NCI-H1092 (cell line): ENCODE measurements around the gene GBF1.
A peak's percentile ranks its signal among the peaks of the same experiment; 100 is the strongest.
"Not testable (repeated sequence)": the region's sequence is repeated elsewhere in the genome, so short reads cannot be mapped to it uniquely, and the experiment has no call there.

ENCODE experiments used
- DNase-seq: peaks from one replicate; lab custom pipeline; 2025; lab: John Stamatoyannopoulos, UW

Gene GBF1

GRCh38 chr10:102231357-102232318 is 13.7 kb upstream of the GBF1 start:
- no peak for DNase-seq

- no peak for DNase-seq
These were observed 11.3 kb upstream of the GBF1 start for GRCh38 chr10:102233997-102234396.

DNA sequence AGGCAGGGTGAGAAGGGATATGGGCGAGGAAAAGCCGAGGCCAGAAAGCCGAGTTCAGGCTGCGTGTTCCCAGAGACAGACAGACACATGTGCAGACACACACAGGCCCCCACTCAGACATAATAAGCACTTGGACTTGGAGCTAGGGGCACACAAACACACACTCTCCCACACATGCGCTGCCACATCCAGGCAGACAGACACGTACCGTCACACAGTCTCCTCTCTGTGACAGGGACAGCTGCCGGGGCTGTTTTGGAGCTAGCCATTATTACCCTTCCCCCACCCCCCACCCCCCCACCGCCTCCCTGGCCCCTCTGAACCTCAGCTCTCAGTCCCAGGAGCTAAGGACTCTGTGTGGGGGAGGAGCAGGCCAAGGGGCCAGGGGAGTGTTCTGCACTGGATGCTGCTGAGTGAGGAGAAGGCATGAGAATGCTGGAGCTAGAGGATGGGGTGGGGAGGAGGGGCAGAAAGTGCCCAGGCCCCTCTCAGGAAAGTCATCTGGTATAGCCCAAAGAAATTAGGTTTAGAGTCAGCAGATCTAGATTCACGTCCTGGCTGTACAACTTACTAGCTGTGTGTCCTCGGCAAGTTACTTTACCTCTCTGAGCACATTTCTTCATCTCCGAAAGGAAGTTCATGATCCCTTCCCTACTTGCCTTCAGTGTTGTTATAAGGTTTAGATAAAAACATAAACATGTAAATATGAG is 10.3 kb upstream of the GBF1 start:
- no peak for DNase-seq

GRCh38 chr10:102235598-102235920 is 9.8 kb upstream of the GBF1 start:
- DNase-seq = no peak

DNA sequence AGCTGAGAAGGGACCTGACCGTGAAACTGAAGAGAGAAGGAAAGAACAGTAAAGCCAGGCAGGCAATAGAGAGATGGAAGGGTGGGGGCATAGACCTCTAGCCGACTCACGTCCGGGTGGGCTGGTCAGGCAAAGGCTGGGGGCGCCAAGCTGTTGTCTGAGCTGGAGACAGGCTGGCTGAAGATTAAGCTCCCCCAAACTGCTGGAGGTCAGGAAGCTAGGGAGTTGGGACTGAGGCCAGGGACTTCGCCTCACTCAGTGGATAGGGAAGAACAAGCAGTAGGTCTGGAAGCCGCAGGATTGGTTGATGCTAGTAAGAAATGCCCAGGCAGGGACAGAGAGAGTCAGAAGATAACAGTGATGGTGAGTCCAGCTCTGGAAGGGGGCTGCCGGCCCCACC is 9.3 kb upstream of the GBF1 start:
- no peak for DNase-seq

DNA sequence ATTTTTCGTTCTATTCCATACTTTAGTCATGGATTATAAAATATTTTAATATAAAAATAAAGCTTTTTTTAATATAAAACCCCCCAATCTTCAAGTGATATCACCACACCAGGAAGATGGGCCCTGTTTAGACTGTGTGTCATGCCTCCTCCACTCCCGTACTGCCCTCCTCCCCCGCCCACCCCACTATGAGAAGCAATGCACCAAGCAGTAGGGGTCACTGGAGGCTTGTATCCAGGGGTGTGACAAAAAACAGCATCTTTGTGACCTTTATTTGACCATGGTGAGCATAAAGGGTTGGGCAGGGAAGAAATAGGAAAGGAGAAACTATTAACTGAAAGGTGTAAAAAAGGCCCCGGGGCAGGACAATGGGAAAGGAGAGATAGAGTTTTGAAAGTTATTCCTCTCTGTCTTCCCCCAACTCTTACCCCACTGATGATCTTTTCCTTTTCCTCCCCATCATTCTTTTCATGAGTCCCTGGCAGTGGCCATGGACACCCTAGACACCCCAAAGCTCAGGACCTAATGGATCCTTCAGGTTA is 7.5 kb upstream of the GBF1 start:
- DNase-seq = no peak

GRCh38 chr10:102240467-102241031 is 4.8 kb upstream of the GBF1 start:
- DNase-seq = no peak

GRCh38 chr10:102241032-102241443 is 4.3 kb upstream of the GBF1 start:
- DNase-seq = no peak

GRCh38 chr10:102241444-102242117 is 3.8 kb upstream of the GBF1 start, which contains the start of gene PITX3:
PITX3 (minus strand) TSS chr10:102241512; CDS start chr10:102232080, 9,432 bp downstream.
- DNase-seq = peak; percentile 45

- DNase-seq = no peak
These were observed 3.2 kb upstream of the GBF1 start for GRCh38 chr10:102242118-102242485.

DNA sequence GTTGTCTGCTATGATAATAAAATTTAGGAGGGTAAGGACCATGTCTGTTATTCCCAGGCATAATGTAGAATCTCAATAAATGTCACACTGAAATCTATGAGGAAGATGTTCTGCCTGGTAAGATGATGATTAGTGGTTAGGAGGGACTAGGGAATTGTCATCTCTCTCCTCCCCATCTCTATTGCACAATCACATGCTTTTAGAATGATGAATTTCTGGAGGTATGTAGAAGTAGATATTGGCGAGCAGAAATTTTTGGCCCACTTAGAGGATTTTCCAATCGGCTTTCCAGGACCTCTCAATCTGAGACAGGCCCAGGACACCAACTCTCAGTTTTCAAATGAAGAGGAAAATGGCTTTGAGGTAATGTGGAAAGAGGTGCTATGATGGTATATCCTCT is 2.0 kb upstream of the GBF1 start:
- DNase-seq = no peak

DNA sequence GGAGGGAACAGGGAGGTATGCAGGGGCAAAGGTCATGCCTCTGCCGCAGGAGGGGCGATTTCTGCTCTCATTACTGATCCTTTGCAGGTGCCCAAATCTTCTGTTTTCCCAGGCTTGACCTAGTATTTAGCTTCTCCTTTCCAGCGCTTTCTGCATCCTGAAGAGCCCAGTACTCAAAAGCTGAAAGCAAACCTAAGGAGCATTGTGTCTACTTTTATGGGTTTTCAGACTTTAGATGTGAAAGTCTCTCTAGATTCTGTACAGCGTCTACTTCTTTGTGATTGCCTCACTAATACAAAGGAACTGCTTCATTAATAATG is 560 bp downstream of the GBF1 start:
- no peak for DNase-seq

DNA sequence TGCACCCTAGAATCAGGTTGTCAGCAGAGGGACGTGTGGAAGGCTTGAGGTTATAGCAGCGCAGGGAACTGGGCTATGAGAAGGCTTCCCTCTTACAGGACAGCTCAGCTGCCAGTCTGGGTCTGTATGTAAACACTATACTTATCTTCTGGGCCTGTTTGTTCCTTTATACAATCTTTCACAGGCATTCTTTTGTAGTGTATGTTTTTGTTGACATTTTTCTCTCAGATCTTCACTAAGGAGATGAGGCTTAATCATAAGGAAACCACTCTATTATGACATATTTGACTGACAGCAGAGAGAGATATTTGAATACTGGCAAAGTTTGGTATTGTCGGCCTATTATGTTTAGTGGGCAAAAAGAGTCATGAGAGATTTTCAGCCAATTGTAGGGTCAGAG is 929 bp downstream of the GBF1 start:
- no peak for DNase-seq

- no peak for DNase-seq
These were observed 2.4 kb downstream of the GBF1 start for GRCh38 chr10:102247734-102248133.

DNA sequence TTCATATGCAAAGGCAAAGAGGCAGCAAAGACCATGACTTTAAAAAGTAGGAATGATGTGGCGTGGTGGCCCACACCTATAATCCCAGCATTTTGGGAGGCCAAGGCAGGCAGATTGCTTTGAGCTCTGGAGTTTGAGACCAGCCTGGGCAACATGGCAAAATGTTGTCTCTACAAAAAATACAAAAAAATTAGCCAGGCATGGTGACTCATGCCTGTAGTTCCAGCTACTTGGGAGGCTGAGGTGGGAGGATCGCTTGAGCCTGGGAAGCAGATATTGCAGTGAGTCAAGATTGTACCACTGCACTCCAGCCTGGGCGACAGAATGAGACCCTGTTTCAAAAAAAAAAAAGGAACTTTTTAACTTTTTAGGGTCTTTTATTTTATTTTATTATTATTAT is 7.2 kb downstream of the GBF1 start:
- DNase-seq = not testable (repeated sequence)

GRCh38 chr10:102254426-102254825 is 9.1 kb downstream of the GBF1 start:
- no peak for DNase-seq

GRCh38 chr10:102255404-102255803 is 10.1 kb downstream of the GBF1 start:
- no peak for DNase-seq

- DNase-seq = no peak
These were observed 15.9 kb downstream of the GBF1 start for GRCh38 chr10:102261196-102261595.

- DNase-seq = no peak
These were observed 16.5 kb downstream of the GBF1 start for GRCh38 chr10:102261842-102262241.

DNA sequence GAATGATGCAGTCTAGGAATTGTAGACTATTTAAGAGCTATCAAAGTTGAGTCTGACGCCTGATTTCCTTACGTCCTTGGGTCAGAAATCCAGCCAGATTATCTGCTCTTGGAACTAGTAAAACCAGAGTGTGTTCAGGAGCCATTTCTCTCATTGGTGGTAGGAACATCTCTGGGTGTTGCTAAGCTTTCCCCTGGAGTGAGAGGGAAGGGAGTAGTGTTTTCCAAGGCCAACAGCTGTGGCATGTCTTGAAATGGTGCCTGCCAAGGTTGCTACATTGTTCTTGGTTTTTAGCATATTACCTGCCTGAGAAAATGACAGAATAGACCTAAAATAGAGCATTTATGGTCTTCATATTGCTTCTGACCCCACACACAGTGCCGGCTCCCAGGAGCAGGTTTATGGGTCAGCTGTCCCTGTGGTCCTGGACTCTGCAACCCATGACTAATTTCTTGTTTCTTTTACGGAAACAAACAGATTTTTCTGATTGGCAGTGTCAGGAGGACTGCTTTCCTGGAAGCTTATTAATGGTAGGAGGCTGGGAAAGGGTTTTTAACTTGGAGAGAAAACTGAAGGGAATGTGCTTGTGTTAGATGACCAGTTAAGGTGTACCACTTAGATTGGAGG is 17.5 kb downstream of the GBF1 start:
- DNase-seq = no peak

DNA sequence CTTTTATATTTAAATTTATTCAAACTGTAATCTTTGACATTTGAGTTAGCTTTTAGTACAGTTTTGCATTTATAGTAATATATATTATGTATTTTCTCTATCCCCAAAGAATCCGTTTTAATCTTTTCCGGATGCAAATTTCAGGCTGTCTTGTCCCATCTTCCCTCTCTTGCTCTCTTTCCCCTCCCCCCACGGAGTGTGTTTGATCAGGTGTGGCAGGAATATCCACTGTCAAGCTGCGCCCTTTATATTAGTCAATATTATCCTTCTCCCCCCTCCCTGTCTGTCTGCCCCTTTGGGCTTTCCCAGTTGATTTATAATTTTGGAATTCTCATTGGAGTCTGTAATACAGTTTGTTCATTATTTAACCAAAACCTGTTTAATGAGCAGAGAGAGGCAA is 19.0 kb downstream of the GBF1 start:
- DNase-seq = no peak

- no peak for DNase-seq
These were observed 21.3 kb downstream of the GBF1 start for GRCh38 chr10:102266670-102267069.
